Liver (tissue), 9 donors: ENCODE data around the gene NEK6. TPM values are rescaled to one million over a fixed set of nuclear protein-coding genes. Genes with fewer than 3 reads are reported as not detected.
"Not testable (repeated sequence)": the region's sequence is repeated elsewhere in the genome, so short reads cannot be mapped to it uniquely, and the experiment has no call there.

Experiments
- DNase-seq: peaks from one replicate; pipeline ENCODE4 v3.0.0-alpha.2; 2017; ENCODE audit warnings: low spot score
- H3K27ac ChIP-seq, 2 donors: one replicate each; pipeline ENCODE4 v1.7.0; 2013; ENCODE audit warnings: inconsistent platforms in 2 of 2, low read length in 2 of 2, control low read depth in 1 of 2, low read depth in 1 of 2, mild to moderate bottlenecking in 1 of 2
- H3K27me3 ChIP-seq, 4 donors: one replicate each; pipeline versions ENCODE4 v1.6.1 to v1.7.0; 2013; ENCODE audit warnings: low read length in 3 of 4, inconsistent platforms in 1 of 4, mild to moderate bottlenecking in 1 of 4, moderate library complexity in 1 of 4; ENCODE audit not compliant: control insufficient read depth in 4 of 4, insufficient read depth in 4 of 4
- H3K36me3 ChIP-seq, 4 donors: one replicate each; pipeline versions ENCODE4 v1.6.1 to v1.7.0; 2013; ENCODE audit warnings: low read length in 3 of 4, mild to moderate bottlenecking in 3 of 4, low read depth in 1 of 4, moderate library complexity in 1 of 4; ENCODE audit not compliant: control insufficient read depth in 4 of 4, insufficient read depth in 3 of 4
- H3K4me1 ChIP-seq, 4 donors: one replicate each; pipeline versions ENCODE4 v1.6.1 to v1.7.0; 2013; ENCODE audit warnings: low read length in 3 of 4, mild to moderate bottlenecking in 3 of 4, moderate library complexity in 1 of 4; ENCODE audit not compliant: control insufficient read depth in 4 of 4, insufficient read depth in 4 of 4
- H3K4me3 ChIP-seq, 3 donors: one replicate each; pipeline versions ENCODE4 v1.6.1 to v1.7.0; 2013; ENCODE audit warnings: low read length in 3 of 3, control low read depth in 1 of 3, low read depth in 1 of 3, mild to moderate bottlenecking in 1 of 3
- H3K9ac ChIP-seq, 2 donors: one replicate each; pipeline ENCODE4 v1.7.0; 2013; ENCODE audit warnings: low read length in 2 of 2, mild to moderate bottlenecking in 2 of 2, moderate library complexity in 2 of 2, control low read depth in 1 of 2, low read depth in 1 of 2
- H3K9me3 ChIP-seq, 4 donors: one replicate each; pipeline versions ENCODE4 v1.6.1 to v1.7.0; 2013; ENCODE audit warnings: low read length in 3 of 4; ENCODE audit not compliant: control insufficient read depth in 4 of 4
- ATF3 ChIP-seq: IDR thresholded peaks from 2 replicates; pipeline ENCODE4 v1.6.1; 2016; ENCODE audit warnings: antibody characterized with exemption
- CTCF ChIP-seq: fragments of 150-350 bp; IDR thresholded peaks from 2 replicates; pipeline ENCODE4 v1.5.1; 2017; ENCODE audit warnings: improper control_type of control experiment, low read depth, low read length; ENCODE audit not compliant: missing input control
- EGR1 ChIP-seq, 2 donors: IDR thresholded peaks; 2 replicates each; pipeline ENCODE4 v1.6.1; 2016 to 2018; ENCODE audit warnings: antibody characterized with exemption in 2 of 2, low read depth in 2 of 2
- FOXA1 ChIP-seq: IDR thresholded peaks from 2 replicates; pipeline ENCODE4 v1.6.1; 2016; ENCODE audit warnings: antibody characterized with exemption
- FOXA2 ChIP-seq: IDR thresholded peaks from 2 replicates; pipeline ENCODE4 v1.6.1; 2016; ENCODE audit warnings: antibody characterized with exemption
- GABPA ChIP-seq, 2 donors: IDR thresholded peaks in 1 of 2; conservative IDR thresholded peaks in 1 of 2; 2 replicates each; pipeline ENCODE4 v1.6.1; 2016; ENCODE audit warnings: antibody characterized with exemption in 2 of 2, mild to moderate bottlenecking in 1 of 2, moderate library complexity in 1 of 2
- HNF4A ChIP-seq, 2 donors: conservative IDR thresholded peaks; 2 replicates each; pipeline ENCODE4 v1.6.1; 2016; ENCODE audit warnings: antibody characterized with exemption in 2 of 2, mild to moderate bottlenecking in 2 of 2
- HNF4G ChIP-seq: IDR thresholded peaks from 2 replicates; pipeline ENCODE4 v1.6.1; 2016; ENCODE audit warnings: antibody characterized with exemption
- JUND ChIP-seq, 2 donors: IDR thresholded peaks; 2 replicates each; pipeline ENCODE4 v1.6.1; 2016; ENCODE audit warnings: antibody characterized with exemption in 2 of 2
- NR2F2 ChIP-seq: IDR thresholded peaks from 2 replicates; pipeline ENCODE4 v1.6.1; 2016; ENCODE audit warnings: antibody characterized with exemption
- RAD21 ChIP-seq, 2 donors: IDR thresholded peaks; 2 replicates each; pipeline ENCODE4 v1.6.1; 2016; ENCODE audit warnings: antibody characterized with exemption in 2 of 2, mild to moderate bottlenecking in 2 of 2
- RXRA ChIP-seq, 2 donors: IDR thresholded peaks; 2 replicates each; pipeline ENCODE4 v1.6.1; 2017 to 2018; ENCODE audit warnings: antibody characterized with exemption in 2 of 2, mild to moderate bottlenecking in 1 of 2
- SP1 ChIP-seq: IDR thresholded peaks from 2 replicates; pipeline ENCODE4 v1.6.1; 2018; ENCODE audit warnings: antibody characterized with exemption, mild to moderate bottlenecking
- ZBTB33 ChIP-seq: IDR thresholded peaks from 2 replicates; pipeline ENCODE4 v1.6.1; 2016; ENCODE audit warnings: antibody characterized with exemption
- WGBS: extraction: QIAGEN DNeasy Blood & Tissue Kit; methylation state at CpG from one replicate; pipeline ENCODE4 v1.1.7; 2013; 5-methylcytosine and 5-hydroxymethylcytosine counted together
- polyA plus RNA-seq, 2 donors: library from polyadenylated mRNA; stranded (reverse) in 1 of 2; unstranded in 1 of 2; fragments of 200-250 nt in 1 of 2; fragments of >200 nt in 1 of 2; fragmentation: Nextera tagmentation in 1 of 2; extraction: Ambion mirVana in 1 of 2; gene quantifications; one replicate each; pipeline versions ENCODE4 v1.2.1 to v1.2.3, GENCODE V29; 2013 to 2015
- total RNA-seq, 2 donors: library from RNA; depleted of rRNA; stranded (reverse); fragments of >200 nt; gene quantifications; one replicate each; pipeline ENCODE4 v1.2.3, GENCODE V29; 2014
- TF ChIP-seq, protein P1 (sequence below): IDR thresholded peaks from 2 replicates; pipeline ENCODE4 v1.6.1; 2016; ENCODE audit warnings: antibody characterized with exemption
- donor health status: healthy.
- donor health status: healthy.
- donor health status: healthy.
- donor health status: healthy.
- donor health status: healthy.

NEK6 gene
- total and polyA plus RNA-seq, 4 donors = 32.5 to 49.7 (median 42.5) TPM

- Histone ChIP-seq H3K9me3 (no peaks in the 10 kb centered on the region), H3K4me1 (no peaks in the 10 kb centered on the region), H3K27me3 (no peaks in the 10 kb centered on the region), H3K4me3 (no peak overlapping the region), H3K27ac (no peak overlapping the region), H3K36me3 (no peaks in the 10 kb centered on the region), H3K9ac (no peak overlapping the region)
- DNase-seq = no peak
- WGBS = 83% methylated on average over 7 of the region's 7 CpGs
- TF ChIP-seq FOXA2 = no peak
- TF ChIP-seq CTCF = no peak
- no peak for TF ChIP-seq EGR1 (IDR thresholded peaks at IDR 0.05; ENCODE audit: low read depth in 2 of 2)
- no peak for TF ChIP-seq RAD21 (IDR thresholded peaks at IDR 0.05)
- no peak for TF ChIP-seq SP1
- no peak for TF ChIP-seq JUND (IDR thresholded peaks at IDR 0.05)
- no peak for TF ChIP-seq HNF4A (conservative IDR thresholded peaks at IDR 0.05)
- no peak for TF ChIP-seq ATF3
- TF ChIP-seq FOXA1 = no peak
- TF ChIP-seq, protein P1, sequence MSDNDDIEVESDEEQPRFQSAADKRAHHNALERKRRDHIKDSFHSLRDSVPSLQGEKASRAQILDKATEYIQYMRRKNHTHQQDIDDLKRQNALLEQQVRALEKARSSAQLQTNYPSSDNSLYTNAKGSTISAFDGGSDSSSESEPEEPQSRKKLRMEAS = no peak
- TF ChIP-seq HNF4G = no peak
- no peak for TF ChIP-seq NR2F2
- TF ChIP-seq RXRA (IDR thresholded peaks at IDR 0.05) = no peak
- no peak for TF ChIP-seq GABPA (IDR thresholded peaks at IDR 0.05 in 1 of 2, conservative IDR thresholded peaks at IDR 0.05 in 1 of 2)
- no peak for TF ChIP-seq ZBTB33
Observed at GRCh38 chr9:124239249-124240073, 18.3 kb upstream of the NEK6 start.

DNA sequence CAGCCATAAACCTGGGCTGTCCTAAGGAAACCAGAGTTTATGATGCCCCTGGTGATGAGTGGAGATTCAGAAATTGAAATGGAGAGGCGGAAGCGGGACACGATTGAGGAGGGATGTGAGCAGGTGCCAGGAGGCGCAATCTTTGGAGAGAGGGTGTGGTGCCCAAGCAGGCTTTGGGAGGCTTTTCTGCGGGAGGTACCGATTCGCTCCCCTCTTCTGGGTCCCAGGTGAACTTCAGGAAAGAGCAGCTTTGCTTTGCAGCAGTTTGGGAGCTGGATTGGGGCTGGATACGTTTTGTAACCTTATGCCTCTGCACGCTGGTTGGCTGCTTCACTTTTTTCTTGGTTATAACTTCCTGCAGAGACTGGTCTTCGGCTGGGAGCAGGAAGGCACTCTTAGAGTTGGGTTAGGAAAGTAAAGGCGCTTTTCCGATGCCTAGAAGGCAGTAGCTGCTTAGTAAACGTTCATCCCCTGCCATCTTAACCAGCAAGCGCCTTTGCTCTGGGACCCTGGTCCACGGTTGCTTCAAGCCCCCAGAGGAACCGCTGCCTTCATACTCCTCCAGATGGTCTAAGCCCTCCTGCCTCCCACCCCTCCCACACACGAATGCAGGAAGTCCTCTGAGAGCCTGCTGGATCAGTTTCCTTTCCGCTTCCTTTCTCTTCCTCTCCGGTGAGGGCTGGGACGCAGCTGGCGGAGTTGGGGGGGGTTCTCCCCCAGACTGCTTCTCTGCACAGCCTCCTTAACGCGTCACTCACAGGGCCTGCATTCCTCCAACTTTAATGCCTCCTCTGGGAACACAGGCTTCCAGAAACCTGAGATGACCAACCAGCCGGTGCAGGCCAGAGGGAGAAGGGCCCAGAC is 15.2 kb upstream of the NEK6 start:
- Histone ChIP-seq H3K4me1 (no peaks in the 10 kb centered on the region), H3K9me3 (no peaks in the 10 kb centered on the region), H3K36me3 (no peaks in the 10 kb centered on the region), H3K27me3 (no peaks in the 10 kb centered on the region), H3K27ac (no peak overlapping the region), H3K4me3 (no peak overlapping the region), H3K9ac (no peak overlapping the region)
- TF ChIP-seq, protein P1 = peak; percentile 16
- no peak for TF ChIP-seq RAD21 (IDR thresholded peaks at IDR 0.05)
- DNase-seq = no peak
- 55% methylated on average over 24 of the region's 24 CpGs for WGBS

DNA sequence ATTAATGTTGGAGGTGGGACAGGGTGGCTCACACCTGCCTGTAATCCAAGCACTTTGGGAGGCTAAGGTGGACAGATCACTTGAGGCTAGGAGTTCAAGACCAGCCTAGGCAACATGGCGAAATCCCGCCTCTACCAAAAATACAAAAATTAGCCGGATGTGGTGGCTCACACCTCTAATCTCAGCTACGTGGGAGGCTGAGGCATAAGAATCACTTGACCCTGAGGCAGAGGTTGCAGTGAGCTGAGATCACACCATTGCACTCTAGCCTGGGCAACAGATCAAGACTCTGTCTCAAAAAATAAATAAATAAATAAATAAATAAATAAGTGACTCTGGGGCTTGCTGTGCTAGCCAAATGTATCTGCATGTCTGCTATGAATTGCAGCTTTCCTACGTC is 10.4 kb upstream of the NEK6 start:
- not testable (repeated sequence) for H3K4me3 ChIP-seq, H3K4me1 ChIP-seq, DNase-seq, H3K27ac ChIP-seq, H3K36me3 ChIP-seq, H3K27me3 ChIP-seq, H3K9ac ChIP-seq, H3K9me3 ChIP-seq
- WGBS = 87% methylated on average over 5 of the region's 5 CpGs
